Osteocyte (in vitro differentiated cells): ENCODE measurements around the gene MEPE. TPM values are rescaled to one million over a fixed set of nuclear protein-coding genes. Genes with fewer than 3 reads are reported as not detected.

Source experiments
- DNase-seq: peaks from one replicate; pipeline ENCODE4 v3.0.0; 2021; ENCODE audit warnings: mixed read lengths; ENCODE audit not compliant: unreplicated experiment; ENCODE audit errors: extremely low spot score
- H3K27ac Mint-ChIP-seq: one replicate; pipeline ENCODE4 v1.8.0; 2021; ENCODE audit warnings: mild to moderate bottlenecking, mixed read lengths; ENCODE audit not compliant: unreplicated experiment
- H3K27me3 Mint-ChIP-seq: one replicate; pipeline ENCODE4 v1.8.0; 2021; ENCODE audit warnings: mixed read lengths; ENCODE audit not compliant: unreplicated experiment
- H3K36me3 Mint-ChIP-seq: one replicate; pipeline ENCODE4 v1.8.0; 2021; ENCODE audit warnings: mixed read lengths; ENCODE audit not compliant: unreplicated experiment
- H3K4me1 Mint-ChIP-seq: one replicate; pipeline ENCODE4 v1.8.0; 2021; ENCODE audit warnings: mixed read lengths; ENCODE audit not compliant: unreplicated experiment
- H3K4me3 Mint-ChIP-seq: one replicate; pipeline ENCODE4 v1.8.0; 2021; ENCODE audit warnings: mild to moderate bottlenecking, moderate library complexity, mixed read lengths; ENCODE audit not compliant: unreplicated experiment
- H3K9me3 Mint-ChIP-seq: one replicate; pipeline ENCODE4 v1.8.0; 2021; ENCODE audit warnings: mixed read lengths; ENCODE audit not compliant: unreplicated experiment
- CTCF ChIP-seq: fragments of 200-600 bp; sonication (generic); IDR thresholded peaks from 2 replicates; pipeline ENCODE4 v1.5.0; 2021; ENCODE audit warnings: antibody characterized with exemption, mild to moderate bottlenecking, moderate library complexity
- total RNA-seq: library from RNA; stranded (reverse); gene quantifications from 2 replicates; pipeline ENCODE4 v1.2.1, GENCODE V29; 2021

MEPE gene
- total RNA-seq, 1 donor from 2014 or later: not detected

GRCh38 chr4:87802858-87803257 lies 29.9 kb upstream of the MEPE start:
- no peaks in the 10 kb centered on the region for H3K36me3 Mint-ChIP-seq
- no peak for DNase-seq
- no peaks in the 10 kb centered on the region for H3K4me1 Mint-ChIP-seq
- H3K27ac Mint-ChIP-seq: no peak overlapping the region
- TF ChIP-seq CTCF: no peak
- no peaks in the 10 kb centered on the region for H3K9me3 Mint-ChIP-seq
- no peak overlapping the region for H3K4me3 Mint-ChIP-seq
- peaks cover 2% of the 10 kb centered on the region for H3K27me3 Mint-ChIP-seq

- no peaks in the 10 kb centered on the region for H3K4me1 Mint-ChIP-seq
- H3K4me3 Mint-ChIP-seq: no peak overlapping the region
- peaks cover 2% of the 10 kb centered on the region for H3K27me3 Mint-ChIP-seq
- no peaks in the 10 kb centered on the region for H3K36me3 Mint-ChIP-seq
- DNase-seq: no peak
- no peak overlapping the region for H3K27ac Mint-ChIP-seq
- TF ChIP-seq CTCF: no peak
- H3K9me3 Mint-ChIP-seq: no peaks in the 10 kb centered on the region
Measured at GRCh38 chr4:87803421-87803820, 29.3 kb upstream of the MEPE start.

GRCh38 chr4:87804871-87805270 lies 27.9 kb upstream of the MEPE start:
- Mint-ChIP-seq H3K27ac (no peak overlapping the region), H3K36me3 (no peaks in the 10 kb centered on the region), H3K4me3 (no peak overlapping the region), H3K4me1 (no peaks in the 10 kb centered on the region), H3K9me3 (no peaks in the 10 kb centered on the region), H3K27me3 (no peaks in the 10 kb centered on the region)
- DNase-seq: no peak
- TF ChIP-seq CTCF: no peak

GRCh38 chr4:87805971-87806370 lies 26.8 kb upstream of the MEPE start:
- H3K9me3 Mint-ChIP-seq: no peaks in the 10 kb centered on the region
- no peaks in the 10 kb centered on the region for H3K36me3 Mint-ChIP-seq
- H3K4me3 Mint-ChIP-seq: no peak overlapping the region
- no peak for TF ChIP-seq CTCF
- H3K27me3 Mint-ChIP-seq: no peaks in the 10 kb centered on the region
- DNase-seq: no peak
- no peak overlapping the region for H3K27ac Mint-ChIP-seq
- H3K4me1 Mint-ChIP-seq: no peaks in the 10 kb centered on the region

GRCh38 chr4:87806520-87806919 lies 26.2 kb upstream of the MEPE start:
- H3K4me1 Mint-ChIP-seq: no peaks in the 10 kb centered on the region
- no peak overlapping the region for H3K27ac Mint-ChIP-seq
- TF ChIP-seq CTCF: no peak
- H3K9me3 Mint-ChIP-seq: no peaks in the 10 kb centered on the region
- no peaks in the 10 kb centered on the region for H3K36me3 Mint-ChIP-seq
- no peak for DNase-seq
- H3K27me3 Mint-ChIP-seq: peaks cover 2% of the 10 kb centered on the region
- H3K4me3 Mint-ChIP-seq: no peak overlapping the region
